Inflammatory macrophage treated with lipopolysaccharide for 1 hour (primary cell): Measurements from ENCODE around the gene GON7.

Source experiments
- DNase-seq, 2 donors: peaks; one replicate each; pipeline ENCODE4 v3.0.0-alpha.2; 2020 to 2022

Gene GON7

DNA sequence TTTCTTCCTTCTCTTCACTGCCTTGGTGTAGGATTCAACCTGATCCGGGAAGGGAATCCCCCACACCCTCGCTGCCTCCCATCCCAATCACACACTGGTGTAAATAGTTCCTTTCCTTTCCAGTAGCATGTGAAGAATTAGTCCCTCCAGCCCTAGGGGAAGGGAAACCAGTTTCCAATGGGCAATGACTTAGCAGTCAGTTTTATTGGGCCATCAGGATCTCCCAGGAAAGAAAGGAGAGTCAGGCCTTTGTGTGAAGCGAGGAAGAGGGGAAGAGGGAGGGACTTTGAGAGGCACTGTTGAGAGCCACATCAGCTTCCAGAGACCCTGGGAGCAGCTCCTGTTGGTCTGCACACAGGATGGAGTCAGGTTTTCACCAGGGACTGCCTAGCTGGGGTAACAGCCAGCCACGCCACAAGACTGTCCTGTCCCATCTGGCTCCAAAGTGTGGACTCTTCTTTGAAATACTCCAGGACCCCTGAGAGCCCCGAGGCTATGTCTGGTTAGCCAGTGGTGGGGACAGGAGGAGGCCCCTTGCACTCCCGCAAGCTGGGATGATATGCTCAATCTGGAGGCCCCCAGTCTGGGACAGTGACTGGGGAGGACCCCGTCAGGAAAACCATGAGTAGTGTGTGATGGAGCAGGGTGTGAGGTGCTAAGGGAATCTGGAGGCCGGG lies 50.0 kb downstream of the GON7 start:
- DNase-seq = no peak

- no peak for DNase-seq
Observed at GRCh38 chr14:93155667-93156066, 51.2 kb downstream of the GON7 start.

DNA sequence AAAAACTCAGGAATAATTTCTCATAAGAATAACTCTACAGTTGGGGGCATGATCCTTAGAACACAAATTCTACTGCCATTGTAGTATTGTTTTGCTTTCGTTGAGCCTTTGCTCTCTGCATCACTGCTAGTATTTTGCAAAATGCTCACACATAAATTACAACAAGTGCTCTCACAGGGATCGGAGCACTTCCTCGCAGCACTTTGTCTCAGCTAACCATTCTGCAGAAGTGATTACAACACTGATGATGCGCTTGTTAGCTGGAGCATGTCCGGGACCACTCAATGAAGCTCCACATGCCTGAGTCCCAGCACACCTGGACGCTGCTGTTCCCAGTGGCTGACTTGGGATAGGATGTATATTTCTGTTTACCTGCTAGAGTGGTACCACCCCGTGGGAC lies 53.7 kb downstream of the GON7 start:
- peak; percentile 20 to 22 for DNase-seq
